Measurements from ENCODE around the gene NKX6-2. TPM values are rescaled to one million over a fixed set of nuclear protein-coding genes. Genes with fewer than 3 reads are reported as not detected.

The NKX6-2 gene
- under 0.01 TPM in 1 of 2 replicates, not detected in the other for total RNA-seq

- peaks cover 17% of the 10 kb centered on the region for H3K27me3 ChIP-seq (ENCODE audit: control insufficient read depth, insufficient read depth, low read length)
- no peak within 1 kb of the TSS for H3K4me3 ChIP-seq (ENCODE audit: low read depth, low read length)
- FAIRE-seq (no peak), DNase-seq (ENCODE audit: low read depth) (no peak)
- H3K36me3 ChIP-seq (ENCODE audit: control insufficient read depth, insufficient read depth, low read length), result no peaks in the 10 kb centered on the region
- no peak for TF ChIP-seq CTCF (IDR thresholded peaks at IDR 0.05; ENCODE audit: insufficient read depth, low read length, severe bottlenecking)
Measured at GRCh38 chr10:132785723-132786475, at the start of gene NKX6-2. TSS of gene NKX6-2 (minus strand) at chr10:132786147. CDS start at chr10:132785948, 199 bp downstream.

DNA sequence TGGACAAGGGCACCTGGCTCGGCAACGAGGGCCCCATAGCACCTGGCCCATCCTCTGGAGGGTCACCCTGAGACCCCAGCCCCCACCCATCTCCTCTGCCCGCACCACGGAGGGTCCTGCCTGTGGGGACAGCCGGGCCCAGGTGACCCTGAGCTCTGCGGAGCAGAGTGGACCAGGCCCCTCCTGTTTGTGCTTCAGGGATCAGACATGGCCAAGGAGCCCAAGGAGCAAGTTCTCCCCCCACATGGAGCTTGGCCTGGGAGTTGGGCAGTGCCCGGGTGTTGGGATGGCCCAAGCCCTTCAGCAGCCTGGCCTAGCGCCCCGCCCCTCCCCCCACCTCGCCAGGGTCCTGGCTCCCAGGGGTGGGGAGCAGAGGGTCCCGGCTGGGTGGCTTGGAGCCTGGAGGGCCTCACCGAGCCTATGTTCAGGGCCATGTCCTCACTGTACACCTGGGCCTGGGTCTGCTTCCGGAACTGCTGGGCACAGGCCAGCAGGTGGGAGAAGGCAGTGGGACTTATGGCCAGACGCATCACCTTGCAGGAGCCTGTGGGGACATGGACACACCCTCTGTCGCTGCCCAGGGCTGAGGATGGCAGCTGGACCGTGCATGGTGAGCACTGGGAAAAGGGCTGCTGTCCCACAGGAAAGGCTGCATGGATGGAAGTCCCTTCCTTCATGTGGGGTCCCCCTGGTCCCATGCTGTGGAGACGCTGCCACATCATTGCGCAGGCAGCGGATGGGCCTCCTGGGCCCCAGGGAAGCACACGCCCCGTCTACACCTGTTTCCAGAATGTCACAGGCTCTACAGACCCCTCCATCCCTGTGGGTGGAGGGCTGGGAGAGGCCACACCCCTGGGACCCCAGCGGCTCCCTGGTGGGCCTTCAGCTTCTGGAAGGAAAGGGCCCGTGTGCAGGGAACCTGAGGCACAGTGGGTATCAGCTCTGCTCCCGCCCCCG, 49.2 kb upstream of the NKX6-2 start:
- H3K27me3 ChIP-seq (ENCODE audit: control insufficient read depth, insufficient read depth, low read length), result no peaks in the 10 kb centered on the region
- H3K4me3 ChIP-seq (ENCODE audit: low read depth, low read length), result no peak overlapping the region
- FAIRE-seq (no peak), DNase-seq (ENCODE audit: low read depth) (no peak)
- no peak for TF ChIP-seq CTCF (IDR thresholded peaks at IDR 0.05; ENCODE audit: insufficient read depth, low read length, severe bottlenecking)
- no peaks in the 10 kb centered on the region for H3K36me3 ChIP-seq (ENCODE audit: control insufficient read depth, insufficient read depth, low read length)

- Histone ChIP-seq H3K27me3 (ENCODE audit: control insufficient read depth, insufficient read depth, low read length) (no peaks in the 10 kb centered on the region), H3K36me3 (ENCODE audit: control insufficient read depth, insufficient read depth, low read length) (no peaks in the 10 kb centered on the region), H3K4me3 (ENCODE audit: low read depth, low read length) (no peak overlapping the region)
- no peak for TF ChIP-seq CTCF (IDR thresholded peaks at IDR 0.05; ENCODE audit: insufficient read depth, low read length, severe bottlenecking)
- no peak for DNase-seq (ENCODE audit: low read depth)
- no peak for FAIRE-seq
Measured at GRCh38 chr10:132834311-132834761, 48.4 kb upstream of the NKX6-2 start.

- Histone ChIP-seq H3K4me3 (ENCODE audit: low read depth, low read length) (no peak overlapping the region), H3K36me3 (ENCODE audit: control insufficient read depth, insufficient read depth, low read length) (no peaks in the 10 kb centered on the region), H3K27me3 (ENCODE audit: control insufficient read depth, insufficient read depth, low read length) (no peaks in the 10 kb centered on the region)
- FAIRE-seq (no peak), DNase-seq (ENCODE audit: low read depth) (no peak)
- TF ChIP-seq CTCF (IDR thresholded peaks at IDR 0.05; ENCODE audit: insufficient read depth, low read length, severe bottlenecking), result no peak
Measured at GRCh38 chr10:132833421-132834111, 47.6 kb upstream of the NKX6-2 start.

DNA sequence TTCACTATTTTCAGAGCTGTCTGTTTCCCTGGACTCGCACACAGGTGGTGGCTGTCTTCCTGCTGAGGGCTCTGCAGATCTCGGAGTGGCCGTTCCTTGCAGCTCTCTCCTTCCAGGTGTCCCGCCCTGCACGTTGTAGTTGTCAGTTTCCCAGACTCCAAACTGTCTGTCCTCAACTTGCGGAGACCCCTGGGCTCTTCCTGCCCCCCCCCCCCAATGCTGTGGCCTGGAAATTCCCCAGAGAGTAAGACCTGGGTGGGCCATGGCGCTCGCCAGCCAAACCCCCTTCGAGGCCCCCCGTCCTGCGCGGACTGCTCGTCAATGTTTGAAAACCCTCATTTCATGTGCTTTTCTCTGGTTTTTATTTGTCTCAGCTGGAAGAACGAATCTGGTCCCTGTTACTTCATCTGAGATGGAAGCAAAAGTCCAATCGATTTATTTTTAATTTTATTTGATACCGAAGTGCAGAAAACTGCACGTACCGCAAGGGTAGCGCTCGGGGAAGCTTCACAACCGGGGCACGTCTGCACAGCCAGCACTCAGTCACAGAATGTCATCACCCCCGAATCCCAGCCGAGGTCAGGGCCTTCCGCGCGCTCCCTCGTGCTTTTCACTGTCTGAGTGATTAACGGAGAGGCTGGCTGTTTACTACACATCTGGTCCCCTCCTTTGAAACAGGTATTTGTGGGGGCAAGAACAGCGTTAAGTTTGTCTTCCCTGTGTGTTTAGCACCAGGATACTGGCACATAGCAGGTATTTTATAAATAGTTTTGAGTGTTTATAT, 46.4 kb upstream of the NKX6-2 start:
- FAIRE-seq (no peak), DNase-seq (ENCODE audit: low read depth) (no peak)
- Histone ChIP-seq H3K4me3 (ENCODE audit: low read depth, low read length) (no peak overlapping the region), H3K36me3 (ENCODE audit: control insufficient read depth, insufficient read depth, low read length) (no peaks in the 10 kb centered on the region), H3K27me3 (ENCODE audit: control insufficient read depth, insufficient read depth, low read length) (no peaks in the 10 kb centered on the region)
- TF ChIP-seq CTCF (IDR thresholded peaks at IDR 0.05; ENCODE audit: insufficient read depth, low read length, severe bottlenecking), result no peak
